Measurements from ENCODE around the gene ZNF609. TPM values are rescaled to one million over a fixed set of nuclear protein-coding genes. Genes with fewer than 3 reads are reported as not detected.

The ZNF609 gene
- total RNA-seq, 6 experiments from 2014 or later: 19.7 to 22.1 (median 20.4) TPM

DNA sequence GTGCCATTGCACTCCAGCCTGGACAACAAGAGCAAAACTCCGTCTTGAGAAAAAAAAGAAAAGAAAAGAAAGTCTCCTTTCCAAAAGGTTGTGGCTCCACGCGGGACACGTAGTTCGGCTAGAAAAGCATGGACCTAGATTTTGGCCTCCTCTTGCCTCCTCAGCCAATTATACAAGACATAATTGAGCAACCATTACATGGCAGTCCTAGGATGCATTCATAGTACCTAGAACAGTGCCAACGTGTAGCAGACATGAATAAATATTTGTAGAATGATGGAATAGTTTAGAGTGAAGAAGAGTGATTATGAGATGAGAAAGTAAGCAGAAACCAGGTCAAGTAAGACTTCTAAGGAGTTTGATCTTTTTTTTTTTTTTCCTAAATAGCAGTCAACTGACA, 112.5 kb downstream of the ZNF609 start:
- Mint-ChIP-seq H3K4me1 (ENCODE audit: low read depth) (peaks cover 47% of the 10 kb centered on the region), H3K9me3 (no peaks in the 10 kb centered on the region), H3K27me3 (ENCODE audit: insufficient read depth) (no peaks in the 10 kb centered on the region), H3K27ac (no peak overlapping the region), H3K36me3 (ENCODE audit: low read depth) (no peaks in the 10 kb centered on the region), H3K4me3 (no peak overlapping the region)
- TF ChIP-seq, protein P1, sequence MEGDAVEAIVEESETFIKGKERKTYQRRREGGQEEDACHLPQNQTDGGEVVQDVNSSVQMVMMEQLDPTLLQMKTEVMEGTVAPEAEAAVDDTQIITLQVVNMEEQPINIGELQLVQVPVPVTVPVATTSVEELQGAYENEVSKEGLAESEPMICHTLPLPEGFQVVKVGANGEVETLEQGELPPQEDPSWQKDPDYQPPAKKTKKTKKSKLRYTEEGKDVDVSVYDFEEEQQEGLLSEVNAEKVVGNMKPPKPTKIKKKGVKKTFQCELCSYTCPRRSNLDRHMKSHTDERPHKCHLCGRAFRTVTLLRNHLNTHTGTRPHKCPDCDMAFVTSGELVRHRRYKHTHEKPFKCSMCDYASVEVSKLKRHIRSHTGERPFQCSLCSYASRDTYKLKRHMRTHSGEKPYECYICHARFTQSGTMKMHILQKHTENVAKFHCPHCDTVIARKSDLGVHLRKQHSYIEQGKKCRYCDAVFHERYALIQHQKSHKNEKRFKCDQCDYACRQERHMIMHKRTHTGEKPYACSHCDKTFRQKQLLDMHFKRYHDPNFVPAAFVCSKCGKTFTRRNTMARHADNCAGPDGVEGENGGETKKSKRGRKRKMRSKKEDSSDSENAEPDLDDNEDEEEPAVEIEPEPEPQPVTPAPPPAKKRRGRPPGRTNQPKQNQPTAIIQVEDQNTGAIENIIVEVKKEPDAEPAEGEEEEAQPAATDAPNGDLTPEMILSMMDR (IDR thresholded peaks at IDR 0.05): no peak
- no peak for DNase-seq

DNA sequence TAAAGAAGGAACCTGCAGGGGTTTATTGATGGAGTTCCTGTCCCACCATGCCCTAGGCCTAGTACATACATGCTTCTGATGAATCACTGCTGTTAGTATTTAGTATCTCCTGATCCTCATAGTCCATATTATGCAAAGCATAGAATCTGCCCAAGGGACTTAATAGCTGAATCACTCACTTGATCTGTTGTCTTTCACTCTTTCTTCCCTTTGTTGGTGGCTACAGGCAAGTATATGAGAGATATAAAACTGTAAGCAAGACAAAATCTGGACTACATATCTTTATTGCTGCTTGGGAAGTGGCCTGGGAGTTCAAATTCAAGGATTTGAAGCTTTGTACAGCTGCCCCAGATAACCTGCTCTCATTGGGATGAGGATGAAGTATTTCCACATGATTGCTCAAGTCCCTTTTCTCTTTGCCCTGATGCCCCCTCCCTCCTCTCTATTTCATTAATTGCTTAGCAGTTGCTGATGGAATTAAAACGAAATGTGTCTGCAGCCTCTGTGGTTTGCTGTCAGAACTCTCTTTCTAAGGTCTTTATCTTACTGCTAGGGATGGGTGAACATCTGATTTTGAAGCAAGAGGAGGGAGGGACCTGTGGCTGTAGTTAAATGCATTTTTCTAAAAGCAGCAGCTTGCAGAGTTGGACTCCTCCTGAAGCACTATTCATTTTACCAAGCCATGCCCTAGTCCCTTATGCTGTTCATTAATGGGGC, 114.1 kb downstream of the ZNF609 start:
- Mint-ChIP-seq H3K36me3 (ENCODE audit: low read depth) (no peaks in the 10 kb centered on the region), H3K4me3 (no peak overlapping the region), H3K27me3 (ENCODE audit: insufficient read depth) (no peaks in the 10 kb centered on the region), H3K4me1 (ENCODE audit: low read depth) (peaks cover 31% of the 10 kb centered on the region), H3K27ac (peak overlapping the region; percentile 79), H3K9me3 (no peaks in the 10 kb centered on the region)
- TF ChIP-seq, protein P1 (IDR thresholded peaks at IDR 0.05): no peak
- peak; percentile 62 for DNase-seq

DNA sequence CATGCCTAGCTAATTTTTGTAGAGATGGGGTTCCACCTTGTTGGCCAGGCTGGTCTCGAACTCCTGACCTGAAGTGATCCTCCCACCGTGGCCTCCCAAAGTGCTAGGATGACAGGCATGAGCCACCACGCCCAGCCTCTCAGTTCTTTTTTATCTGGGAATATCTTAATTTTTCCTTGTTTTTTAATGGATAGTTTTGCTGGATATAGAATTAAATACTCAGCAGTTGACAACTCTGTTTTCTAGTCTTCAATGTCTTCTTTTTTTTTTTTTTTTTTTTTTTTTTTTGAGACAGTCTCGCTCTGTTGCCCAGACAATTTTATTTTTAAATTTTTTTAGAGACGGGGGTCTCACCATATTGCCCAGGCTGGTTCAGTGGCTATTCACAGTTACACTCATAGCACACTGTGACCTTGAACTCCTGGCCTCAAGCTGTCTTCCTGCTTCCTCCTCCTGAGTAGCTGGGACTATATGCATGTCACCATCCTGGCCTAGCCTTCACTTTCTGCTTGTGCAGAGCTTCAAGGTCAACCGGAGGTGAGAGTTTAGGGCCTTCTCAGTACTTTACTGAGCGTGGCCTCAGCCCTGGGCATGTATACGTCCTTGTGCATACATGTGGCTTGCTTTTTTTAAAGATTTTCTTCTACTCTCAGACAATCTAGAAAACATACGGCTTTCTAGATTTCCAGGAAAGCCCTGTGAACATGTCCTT, 120.5 kb downstream of the ZNF609 start:
- TF ChIP-seq, protein P1 (IDR thresholded peaks at IDR 0.05): no peak
- Mint-ChIP-seq H3K9me3 (peaks cover 29% of the 10 kb centered on the region), H3K4me3 (no peak overlapping the region), H3K27ac (no peak overlapping the region), H3K27me3 (ENCODE audit: insufficient read depth) (no peaks in the 10 kb centered on the region), H3K36me3 (ENCODE audit: low read depth) (peaks cover 34% of the 10 kb centered on the region), H3K4me1 (ENCODE audit: low read depth) (peaks cover 15% of the 10 kb centered on the region)
- no peak for DNase-seq

DNA sequence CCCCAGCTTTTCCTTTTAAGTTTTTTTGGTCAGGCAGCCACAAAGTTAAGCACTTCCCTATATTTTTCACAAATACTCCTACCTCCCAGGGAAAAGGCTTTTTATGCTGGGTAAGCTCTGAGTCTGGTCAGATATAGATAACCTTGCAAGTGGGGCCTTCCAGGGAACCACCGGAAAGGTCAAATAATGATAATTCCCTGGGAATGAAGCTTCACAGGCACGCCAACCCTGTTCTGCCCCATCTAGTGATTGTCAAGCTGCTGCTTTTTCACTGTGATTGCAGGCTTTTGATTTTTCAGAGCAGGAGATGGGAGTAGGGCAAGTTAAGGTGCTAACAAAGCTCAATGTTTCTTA, 121.0 kb downstream of the ZNF609 start:
- DNase-seq: no peak
- H3K36me3 Mint-ChIP-seq (ENCODE audit: low read depth): peaks cover 34% of the 10 kb centered on the region
- H3K4me3 Mint-ChIP-seq: no peak overlapping the region
- TF ChIP-seq, protein P1 (IDR thresholded peaks at IDR 0.05): no peak
- H3K9me3 Mint-ChIP-seq: peaks cover 29% of the 10 kb centered on the region
- peaks cover 18% of the 10 kb centered on the region for H3K4me1 Mint-ChIP-seq (ENCODE audit: low read depth)
- no peak overlapping the region for H3K27ac Mint-ChIP-seq
- no peaks in the 10 kb centered on the region for H3K27me3 Mint-ChIP-seq (ENCODE audit: insufficient read depth)

DNA sequence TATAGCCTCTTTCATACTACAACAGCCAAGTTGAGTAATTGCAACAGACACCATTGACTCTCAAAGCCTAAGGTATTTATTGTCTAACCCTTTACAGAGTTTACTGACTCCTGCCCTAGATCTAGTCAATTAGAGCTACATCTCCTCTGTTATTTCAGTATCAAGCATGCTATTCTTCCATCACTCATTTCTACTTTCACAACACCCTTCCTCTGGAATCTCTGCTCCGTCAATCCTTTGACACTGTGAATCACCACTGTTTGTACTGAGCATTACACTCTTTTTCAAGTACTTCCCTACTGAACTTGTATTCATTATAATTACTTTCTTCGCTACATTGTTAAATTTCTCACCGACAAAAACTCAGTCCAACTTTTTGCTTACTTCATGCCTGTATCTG, 121.8 kb downstream of the ZNF609 start:
- TF ChIP-seq, protein P1 (IDR thresholded peaks at IDR 0.05): no peak
- H3K27me3 Mint-ChIP-seq (ENCODE audit: insufficient read depth): no peaks in the 10 kb centered on the region
- H3K9me3 Mint-ChIP-seq: peaks cover 29% of the 10 kb centered on the region
- H3K4me3 Mint-ChIP-seq: no peak overlapping the region
- H3K27ac Mint-ChIP-seq: no peak overlapping the region
- H3K36me3 Mint-ChIP-seq (ENCODE audit: low read depth): peaks cover 34% of the 10 kb centered on the region
- DNase-seq: no peak
- H3K4me1 Mint-ChIP-seq (ENCODE audit: low read depth): peaks cover 26% of the 10 kb centered on the region

Data from HFFc6 (cell line).